Activated CD8-positive, alpha-beta memory T cell treated with anti-CD3 and anti-CD28 coated beads for 48 hours (primary cell): ENCODE results near the gene EPC2.

Experiments
- DNase-seq, 3 experiments: peaks; one replicate each; pipeline ENCODE4 v3.0.0-alpha.2; 2020; ENCODE audit warnings: low read depth in 2 of 3, low spot score in 2 of 3

The EPC2 gene, protein sequence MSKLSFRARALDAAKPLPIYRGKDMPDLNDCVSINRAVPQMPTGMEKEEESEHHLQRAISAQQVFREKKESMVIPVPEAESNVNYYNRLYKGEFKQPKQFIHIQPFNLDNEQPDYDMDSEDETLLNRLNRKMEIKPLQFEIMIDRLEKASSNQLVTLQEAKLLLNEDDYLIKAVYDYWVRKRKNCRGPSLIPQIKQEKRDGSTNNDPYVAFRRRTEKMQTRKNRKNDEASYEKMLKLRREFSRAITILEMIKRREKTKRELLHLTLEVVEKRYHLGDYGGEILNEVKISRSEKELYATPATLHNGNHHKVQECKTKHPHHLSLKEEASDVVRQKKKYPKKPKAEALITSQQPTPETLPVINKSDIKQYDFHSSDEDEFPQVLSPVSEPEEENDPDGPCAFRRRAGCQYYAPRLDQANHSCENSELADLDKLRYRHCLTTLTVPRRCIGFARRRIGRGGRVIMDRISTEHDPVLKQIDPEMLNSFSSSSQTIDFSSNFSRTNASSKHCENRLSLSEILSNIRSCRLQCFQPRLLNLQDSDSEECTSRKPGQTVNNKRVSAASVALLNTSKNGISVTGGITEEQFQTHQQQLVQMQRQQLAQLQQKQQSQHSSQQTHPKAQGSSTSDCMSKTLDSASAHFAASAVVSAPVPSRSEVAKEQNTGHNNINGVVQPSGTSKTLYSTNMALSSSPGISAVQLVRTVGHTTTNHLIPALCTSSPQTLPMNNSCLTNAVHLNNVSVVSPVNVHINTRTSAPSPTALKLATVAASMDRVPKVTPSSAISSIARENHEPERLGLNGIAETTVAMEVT

GRCh38 chr2:148643998-148644882, at the start of gene EPC2:
TSS of gene EPC2 (plus strand) at chr2:148644751. CDS start at chr2:148645018, 267 bp downstream.
- peak; percentile 78 to 82 (median 80) for DNase-seq

- no peak for DNase-seq
Measured at GRCh38 chr2:148596018-148596417, 48.5 kb upstream of the EPC2 start.

GRCh38 chr2:148599109-148599991, 45.2 kb upstream of the EPC2 start:
- DNase-seq: no peak

DNA sequence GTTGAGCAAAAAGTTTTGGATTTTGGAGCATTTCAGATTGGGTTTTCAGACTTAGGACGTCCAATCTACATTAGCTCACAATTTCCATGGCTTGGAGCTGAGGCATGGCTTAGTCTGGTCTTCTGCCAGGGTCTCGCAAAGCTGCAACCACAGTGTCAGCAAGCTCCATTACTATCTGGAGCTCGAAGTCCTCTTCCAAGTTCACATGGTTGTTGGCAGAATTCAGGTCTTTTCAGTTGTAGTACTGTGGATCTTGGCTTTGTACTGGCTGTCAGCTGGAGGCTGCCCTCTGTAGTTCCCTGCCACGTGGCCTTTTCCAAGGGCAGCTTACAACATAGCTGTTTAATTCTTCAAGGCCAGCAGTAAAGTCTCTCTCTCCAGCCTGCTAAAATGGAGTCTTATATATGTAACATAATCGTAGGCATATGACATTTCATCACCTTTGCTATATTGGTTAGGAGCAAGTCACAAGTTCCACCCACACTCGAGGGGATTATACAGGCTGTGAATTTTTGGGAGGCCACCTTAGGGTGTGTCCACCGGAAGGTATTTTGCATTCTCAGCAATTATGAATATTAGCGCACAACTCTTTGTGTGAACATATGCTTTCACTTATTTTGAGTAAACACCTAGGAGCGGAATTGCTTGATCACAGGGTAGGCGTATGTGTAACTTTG, 41.5 kb upstream of the EPC2 start:
- DNase-seq: no peak

DNA sequence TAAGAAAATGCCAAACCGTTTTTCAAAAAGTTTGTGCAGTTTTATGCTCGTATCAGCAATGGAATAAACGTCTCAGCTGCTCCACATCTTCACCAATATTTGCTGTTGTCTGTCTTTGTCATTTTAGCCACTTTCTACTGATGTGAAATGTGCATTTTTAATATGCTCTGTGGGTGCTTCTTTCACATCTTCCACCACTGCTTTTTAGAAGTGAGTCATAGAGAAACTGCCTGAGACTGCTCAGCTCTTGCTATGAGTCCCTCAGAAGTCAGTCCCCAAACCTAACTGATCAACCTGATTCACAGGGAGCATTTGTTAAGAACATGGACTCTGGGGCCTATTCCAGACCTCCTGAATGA, 41.0 kb upstream of the EPC2 start:
- DNase-seq: no peak

- DNase-seq: no peak
Measured at GRCh38 chr2:148604927-148605326, 39.6 kb upstream of the EPC2 start.

DNA sequence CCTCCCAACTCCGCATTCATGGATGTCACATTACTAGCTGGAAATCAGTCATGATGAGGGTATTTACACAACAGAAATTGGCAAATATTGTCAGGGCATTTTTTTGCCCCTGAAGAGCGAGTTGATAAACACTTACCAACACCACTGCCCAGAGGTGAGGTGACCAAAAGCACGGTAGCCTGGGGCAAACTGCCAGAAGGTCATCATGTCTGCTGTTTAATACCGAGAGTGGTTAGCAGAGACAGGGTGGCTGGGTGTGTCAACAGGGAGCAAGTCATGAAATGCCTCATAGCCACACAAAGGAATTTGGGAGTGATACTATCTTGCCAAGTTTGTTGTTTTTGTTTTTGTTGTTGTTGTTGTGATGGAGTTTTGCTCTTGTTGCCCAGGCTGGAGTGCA, 37.0 kb upstream of the EPC2 start:
- DNase-seq: no peak

DNA sequence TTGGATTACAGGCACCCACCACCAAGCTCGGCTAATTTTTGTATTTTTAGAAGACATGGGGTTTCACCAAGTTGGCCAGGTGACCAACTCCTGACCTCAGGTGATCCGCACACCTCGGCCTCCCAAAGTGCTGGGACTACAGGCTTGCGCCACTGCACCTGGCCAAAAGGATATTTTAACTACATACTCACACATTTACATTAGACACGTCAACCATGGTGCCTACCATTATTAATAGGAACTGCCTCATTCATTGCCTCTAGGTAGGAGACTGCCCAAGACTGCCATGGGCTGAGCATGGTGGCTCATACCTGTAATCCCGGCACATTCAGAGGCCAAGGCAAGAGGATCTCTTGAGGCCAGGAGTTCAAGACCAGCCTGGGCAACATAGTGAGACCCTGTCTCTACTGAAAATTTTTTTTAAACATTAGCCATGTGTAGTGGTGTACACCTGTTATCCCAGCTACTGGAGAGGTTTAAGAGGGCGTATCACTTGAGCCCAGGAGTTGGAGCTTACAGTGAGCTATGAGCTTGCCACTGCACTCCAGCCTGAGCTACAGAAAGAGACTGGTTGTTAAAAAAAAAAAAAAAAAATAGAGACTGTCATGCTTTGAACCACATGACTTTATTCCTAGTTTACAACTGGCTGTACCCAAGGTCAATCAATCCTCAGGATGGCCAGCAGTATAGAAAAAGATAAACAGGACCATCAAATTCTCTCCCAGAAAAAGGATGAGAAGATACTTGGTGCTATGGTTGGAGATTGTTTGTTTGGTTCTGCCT, 31.1 kb upstream of the EPC2 start:
- DNase-seq: no peak

DNA sequence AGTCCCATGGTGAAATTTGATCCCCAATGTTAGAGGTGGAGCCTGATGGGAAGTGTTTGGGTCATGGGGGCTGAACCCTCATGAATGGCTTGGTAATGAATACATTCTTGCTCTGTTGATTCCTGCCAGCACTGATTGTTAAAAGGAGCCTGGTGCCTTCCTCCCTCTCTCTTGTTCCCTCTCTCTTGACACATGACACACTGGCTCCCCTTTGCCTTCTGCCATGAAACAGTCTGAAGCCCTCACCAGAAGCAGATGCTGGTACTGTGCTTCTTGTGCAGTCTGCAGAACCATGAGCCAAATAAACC, 30.6 kb upstream of the EPC2 start:
- DNase-seq: no peak

GRCh38 chr2:148614322-148615049, 30.1 kb upstream of the EPC2 start:
- no peak for DNase-seq

DNA sequence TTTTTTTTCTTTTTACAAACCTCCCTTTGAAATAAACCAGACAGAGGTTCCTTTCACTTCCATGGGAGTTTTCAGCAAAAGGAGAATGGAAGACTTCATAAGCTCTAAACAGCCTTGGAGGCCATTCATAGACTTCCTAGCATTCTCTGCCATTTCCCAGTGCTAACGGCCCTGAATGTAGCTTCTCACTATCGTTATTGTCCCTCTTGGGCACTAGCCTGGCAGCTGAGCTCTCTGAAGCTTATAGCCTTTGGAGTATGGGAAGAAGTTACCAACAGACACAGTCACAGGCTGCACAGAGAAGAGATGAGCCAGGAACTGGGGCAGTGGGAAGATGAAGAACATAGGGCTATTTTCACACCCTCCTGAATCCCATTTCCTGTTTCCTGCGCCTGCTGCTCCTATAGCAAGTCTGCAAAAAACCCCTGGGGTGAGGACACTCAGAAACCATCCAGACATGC, 29.1 kb upstream of the EPC2 start:
- no peak for DNase-seq

- no peak for DNase-seq
Measured at GRCh38 chr2:148616662-148617061, 27.9 kb upstream of the EPC2 start.

DNA sequence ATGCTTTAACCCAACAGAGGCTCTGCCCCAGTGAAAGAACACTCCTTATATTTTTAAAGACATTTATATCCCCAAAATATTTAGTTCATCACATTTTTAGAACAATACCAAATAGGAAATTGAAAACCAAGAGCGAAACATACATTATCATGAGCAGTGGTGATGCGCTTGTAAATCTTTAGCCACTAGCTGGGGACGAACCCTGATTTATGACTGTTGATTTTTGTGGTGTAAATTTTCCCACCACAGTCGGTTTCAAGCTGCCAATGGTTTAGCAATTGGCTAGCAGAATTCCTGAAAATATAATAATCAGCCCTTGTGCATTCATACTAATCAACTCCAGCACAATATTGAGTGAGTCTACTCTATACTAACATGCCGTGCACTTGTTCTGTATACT, 27.3 kb upstream of the EPC2 start:
- DNase-seq: no peak

- no peak for DNase-seq
Measured at GRCh38 chr2:148619560-148620195, 24.9 kb upstream of the EPC2 start.

DNA sequence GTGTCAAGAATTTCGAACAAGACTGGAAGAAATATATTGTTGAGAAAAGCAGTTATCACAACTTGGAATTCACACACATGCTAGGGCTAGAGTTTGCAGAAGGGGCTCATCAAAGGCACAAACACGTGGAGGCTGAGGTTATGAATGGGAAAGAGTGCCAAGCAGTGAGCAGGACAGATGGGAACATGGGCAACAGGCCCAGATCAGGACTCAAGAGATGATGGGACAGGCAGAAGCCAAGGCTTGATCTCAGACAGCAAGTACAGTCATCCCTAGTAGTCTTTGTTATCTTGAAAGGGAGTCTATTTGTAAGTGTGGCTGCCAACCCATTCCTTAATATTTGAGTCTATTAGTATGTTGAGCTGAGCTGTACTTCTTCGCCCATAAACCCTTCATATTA, 22.2 kb upstream of the EPC2 start:
- DNase-seq: no peak

DNA sequence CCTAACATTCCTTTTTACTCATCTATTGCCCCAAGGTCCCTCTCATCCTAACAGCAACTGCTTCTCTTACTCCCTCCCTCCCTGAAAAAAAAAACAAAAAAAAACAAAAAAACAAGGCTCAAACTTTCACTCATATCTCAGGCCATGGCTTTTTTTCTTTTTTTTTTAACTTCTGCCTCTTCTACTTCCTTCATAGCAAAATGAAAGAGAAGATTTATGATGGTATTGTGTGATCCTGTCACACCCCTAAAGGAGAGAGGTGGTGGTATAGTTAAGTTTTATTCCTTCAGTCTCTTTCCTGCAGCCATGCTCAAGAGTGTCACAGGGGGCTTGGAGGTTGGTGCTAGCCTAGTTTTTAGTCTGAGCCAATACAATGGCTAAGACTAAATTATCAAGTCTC, 21.5 kb upstream of the EPC2 start:
- no peak for DNase-seq

DNA sequence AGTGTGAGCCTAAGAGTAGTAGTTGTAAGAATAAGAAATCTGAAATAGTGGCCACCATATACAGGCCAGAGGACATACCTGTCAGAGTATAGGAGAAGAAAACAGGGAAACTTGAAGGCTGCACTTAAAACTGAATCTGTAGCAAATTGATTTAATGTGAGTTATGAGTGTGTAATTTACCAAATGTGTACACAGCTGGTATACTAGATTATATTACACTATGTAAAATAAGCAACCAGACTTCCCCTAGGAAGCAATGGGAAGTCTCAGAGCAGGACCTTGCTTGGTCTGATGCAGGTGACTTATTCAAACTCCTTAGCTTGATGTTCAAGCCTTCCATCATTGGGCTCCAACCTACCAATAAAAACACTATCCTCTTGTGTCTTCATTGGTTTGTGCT, 17.3 kb upstream of the EPC2 start:
- DNase-seq: no peak

GRCh38 chr2:148634749-148635148, 9.8 kb upstream of the EPC2 start:
- DNase-seq: no peak
